Endothelial cell of umbilical vein (primary cell): ENCODE measurements around the gene SERGEF. TPM values are rescaled to one million over a fixed set of nuclear protein-coding genes. Genes with fewer than 3 reads are reported as not detected.

Source experiments
- BruUV-seq: library from RNA; stranded (reverse); fragments of 400-500 nt; replicated peaks from 2 replicates; lab custom pipeline; 2021; lab: Mats Ljungman, UMichigan
- CTCF ChIA-PET: fragments of 300-600, 350-600 bp; sonication (Branson Sonifier 250); formaldehyde crosslinking; loops from one replicate; lab custom pipeline; 2021; ENCODE audit warnings: antibody characterized with exemption, inconsistent platforms; lab: Charles Lee
- POLR2A ChIA-PET: fragments of 300-600, 350-600 bp; sonication (Branson Sonifier 250); formaldehyde crosslinking; loops from one replicate; lab custom pipeline; 2021; ENCODE audit warnings: antibody characterized with exemption, inconsistent platforms; lab: Charles Lee
- DNase-seq: peaks from one replicate; pipeline ENCODE4 v3.0.0-alpha.2; 2011; ENCODE audit warnings: low read depth, low spot score
- FAIRE-seq: peaks from 2 replicates; lab custom pipeline; 2011; peaks lifted over from hg19 to GRCh38; lab: Jason Lieb, UNC
- H2AFZ ChIP-seq: 2 replicates; pipeline ENCODE4 v1.6.0; 2012; ENCODE audit warnings: low read depth, low read length, control low read depth, inconsistent platforms
- H3K27ac ChIP-seq: 2 replicates; pipeline ENCODE4 v1.5.1; 2011; ENCODE audit warnings: low read depth, mild to moderate bottlenecking, control low read depth, low read length, moderate library complexity; ENCODE audit not compliant: insufficient read depth
- H3K27me3 ChIP-seq, 2 experiments: 2 replicates each; pipeline versions ENCODE4 v1.6.0 to v1.6.1; 2011; ENCODE audit warnings: low read length in 2 of 2, mixed read lengths in 1 of 2; ENCODE audit not compliant: control insufficient read depth in 2 of 2, insufficient read depth in 2 of 2
- H3K36me3 ChIP-seq, 2 experiments: 2 replicates in 1 of 2; 3 replicates in 1 of 2; pipeline ENCODE4 v1.5.1; 2011; ENCODE audit warnings: low read length in 2 of 2, mild to moderate bottlenecking in 1 of 2, moderate library complexity in 1 of 2; ENCODE audit not compliant: control insufficient read depth in 2 of 2, insufficient read depth in 2 of 2; ENCODE audit errors: extremely low read depth in 1 of 2
- H3K4me1 ChIP-seq: 3 replicates; pipeline ENCODE4 v1.5.1; 2011; ENCODE audit warnings: mild to moderate bottlenecking, low read length; ENCODE audit not compliant: control insufficient read depth, insufficient read depth; ENCODE audit errors: extremely low read depth
- H3K4me2 ChIP-seq: 2 replicates; pipeline ENCODE4 v1.6.1; 2011; ENCODE audit warnings: low read length, control low read depth, mixed read lengths; ENCODE audit not compliant: insufficient read depth
- H3K4me3 ChIP-seq, 3 experiments: fragments of 200-600 bp in 1 of 3; sonication (generic), shearing (Covaris generic) in 1 of 3; replicated peaks in 1 of 3; 2 replicates each; pipeline ENCODE4 v1.5.1; 2011 to 2016; ENCODE audit warnings: control low read depth in 3 of 3, low read length in 3 of 3, mild to moderate bottlenecking in 2 of 3, inconsistent platforms in 1 of 3, low read depth in 1 of 3, moderate library complexity in 1 of 3; ENCODE audit not compliant: insufficient read depth in 1 of 3
- H3K79me2 ChIP-seq: 2 replicates; pipeline ENCODE4 v1.6.0; 2012; ENCODE audit warnings: low read length, inconsistent platforms; ENCODE audit not compliant: control insufficient read depth, insufficient read depth
- H3K9ac ChIP-seq: replicated peaks from 2 replicates; pipeline ENCODE3; 2011; ENCODE audit warnings: low read length, control low read depth; ENCODE audit not compliant: insufficient read depth; ENCODE audit errors: extremely low read depth
- H3K9me1 ChIP-seq: replicated peaks from 3 replicates; pipeline ENCODE4 v1.6.0; 2011; ENCODE audit warnings: mild to moderate bottlenecking, low read length; ENCODE audit not compliant: control insufficient read depth, insufficient read depth; ENCODE audit errors: extremely low read depth
- H3K9me3 ChIP-seq: replicated peaks from 2 replicates; pipeline ENCODE4 v1.5.1; 2012; ENCODE audit warnings: low read length, inconsistent platforms; ENCODE audit not compliant: control insufficient read depth, insufficient read depth
- H4K20me1 ChIP-seq: replicated peaks from 2 replicates; pipeline ENCODE3; 2011; ENCODE audit warnings: mild to moderate bottlenecking, low read length; ENCODE audit not compliant: control insufficient read depth, insufficient read depth; ENCODE audit errors: extremely low read depth
- CTCF ChIP-seq, 2 donors: IDR thresholded peaks; 1 replicate in 1 of 2; 2 replicates in 1 of 2; pipeline ENCODE4 v1.5.1; 2011; ENCODE audit warnings: low read length in 2 of 2, mild to moderate bottlenecking in 2 of 2, moderate library complexity in 2 of 2, control low read depth in 1 of 2, inconsistent platforms in 1 of 2, low read depth in 1 of 2; ENCODE audit not compliant: insufficient read depth in 1 of 2; ENCODE audit errors: extremely low read depth in 1 of 2
- EZH2 ChIP-seq: IDR thresholded peaks from 2 replicates; pipeline ENCODE4 v1.6.1; 2012; ENCODE audit warnings: borderline replicate concordance, low read depth, mild to moderate bottlenecking, moderate library complexity, low read length, inconsistent platforms; ENCODE audit not compliant: severe bottlenecking
- FOS ChIP-seq: IDR thresholded peaks from 2 replicates; pipeline ENCODE4 v1.6.1; 2011; ENCODE audit warnings: mild to moderate bottlenecking, low read length, moderate library complexity, borderline replicate concordance; ENCODE audit not compliant: insufficient read depth
- GATA2 ChIP-seq: IDR thresholded peaks from 2 replicates; pipeline ENCODE4 v1.7.0; 2011; ENCODE audit warnings: low read depth, mild to moderate bottlenecking, moderate library complexity, mixed read lengths, low read length; ENCODE audit not compliant: insufficient read length, insufficient read depth
- JUN ChIP-seq: IDR thresholded peaks from 2 replicates; pipeline ENCODE4 v1.6.1; 2011; ENCODE audit warnings: borderline replicate concordance, low read depth; ENCODE audit not compliant: insufficient read length, insufficient read depth
- MYC ChIP-seq: IDR thresholded peaks from one replicate; pipeline ENCODE4 v1.6.1; 2011; ENCODE audit warnings: mild to moderate bottlenecking, low read depth, low read length
- POLR2A ChIP-seq: IDR thresholded peaks from 2 replicates; pipeline ENCODE4 v1.6.1; 2012; ENCODE audit warnings: low read depth, mild to moderate bottlenecking, control low read depth, low read length
- POLR2AphosphoS5 ChIP-seq: IDR thresholded peaks from 2 replicates; pipeline ENCODE4 v1.6.1; 2012; ENCODE audit warnings: low read depth, mild to moderate bottlenecking, control low read depth, low read length, moderate library complexity; ENCODE audit not compliant: insufficient read depth
- dilution Hi-C: fragments of 300-500 bp; cut with MboI; formaldehyde crosslinking; loops from one replicate; pipeline ENCODE4 v1.15.0; 2019; ENCODE audit warnings: low sequenced_read_pairs; ENCODE audit not compliant: extremely low pct_ligation_motif_present
- intact Hi-C: fragments of 100-400 bp; cut with micrococcal nuclease; formaldehyde crosslinking; loops from one replicate; pipeline ENCODE4 v1.10.0; 2022
- polyA plus RNA-seq, 4 experiments: library from polyadenylated mRNA; depleted of rRNA in 3 of 4; stranded (reverse) in 3 of 4; unstranded in 1 of 4; fragments of >200 nt; gene quantifications; 2 replicates each; pipeline versions ENCODE4 v1.2.1 to v1.2.3, GENCODE V29; 2011 to 2012; ENCODE audit warnings: missing spikeins in 1 of 4
- total RNA-seq: library from RNA; stranded (reverse); gene quantifications from 2 replicates; pipeline ENCODE4 v1.2.3, GENCODE V29; 2021
- TF ChIP-seq, protein P1 (sequence below): IDR thresholded peaks from 2 replicates; pipeline ENCODE4 v1.6.1; 2011; ENCODE audit not compliant: insufficient read depth, insufficient read length

SERGEF gene
- total and polyA plus RNA-seq, 2 donors (not counting 3 experiments of a cell fraction or from before 2014, with no cell fraction given) = 8.7 to 16.7 TPM

DNA sequence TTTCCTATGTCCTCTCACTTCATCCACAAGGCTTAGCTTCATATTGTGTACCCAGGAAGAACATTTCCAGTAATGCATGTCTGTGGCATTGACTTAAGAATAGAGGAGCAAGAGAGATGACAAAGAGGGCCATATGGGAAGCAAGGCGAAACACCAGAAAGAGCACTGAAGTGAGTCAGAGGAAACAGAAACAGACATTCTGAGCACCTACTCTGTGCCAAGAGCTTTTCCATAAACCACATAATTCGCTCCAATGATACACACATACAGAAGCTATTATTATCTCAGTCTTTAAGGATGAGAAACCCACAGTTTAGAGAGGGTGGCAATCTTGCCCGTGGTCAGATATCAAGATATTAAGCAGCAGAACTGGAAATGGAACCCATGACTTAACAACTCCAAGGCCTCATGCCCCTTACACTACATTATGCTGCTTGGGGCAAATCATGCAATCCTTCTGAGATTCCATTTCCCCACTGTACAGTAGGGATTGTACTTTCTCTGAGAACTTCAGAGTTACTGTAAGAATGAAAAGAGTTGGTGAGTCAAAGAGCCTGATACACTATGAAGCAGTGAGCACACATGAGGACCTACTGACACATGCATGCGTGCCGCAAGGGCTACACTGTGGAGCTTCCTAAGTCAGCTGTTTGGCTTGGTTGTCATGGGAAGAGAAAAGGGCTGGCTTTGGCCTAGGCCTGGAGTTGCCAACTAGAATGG lies 151.7 kb downstream of the SERGEF start:
- POLR2A ChIA-PET = interaction anchor here (0.8 kb wide), 1 partner anchor 278 kb away, joined by 3 read pairs; no protein-coding TSS in a partner anchor
- Histone ChIP-seq H3K4me3 (no peak overlapping the region), H3K9me3 (no peaks in the 10 kb centered on the region), H3K27ac (no peak overlapping the region), H2AFZ (no peak overlapping the region), H3K36me3 (no peaks in the 10 kb centered on the region), H3K9me1 (no peaks in the 10 kb centered on the region), H3K27me3 (no peaks in the 10 kb centered on the region), H3K9ac (no peak overlapping the region), H3K4me1 (no peaks in the 10 kb centered on the region), H3K4me2 (no peak overlapping the region), H3K79me2 (no peaks in the 10 kb centered on the region), H4K20me1 (no peaks in the 10 kb centered on the region)
- DNase-seq (no peak), FAIRE-seq (no peak)
- dilution Hi-C loops (no loop called here), intact Hi-C loops (no loop called here)
- CTCF ChIA-PET = interaction anchor here (1.1 kb wide), 1 partner anchor 9 kb away, joined by 3 read pairs; no protein-coding TSS in a partner anchor
- no peak for TF ChIP-seq MYC
- no peak for TF ChIP-seq POLR2AphosphoS5
- TF ChIP-seq EZH2 = no peak
- no peak for TF ChIP-seq GATA2
- TF ChIP-seq, protein P1, sequence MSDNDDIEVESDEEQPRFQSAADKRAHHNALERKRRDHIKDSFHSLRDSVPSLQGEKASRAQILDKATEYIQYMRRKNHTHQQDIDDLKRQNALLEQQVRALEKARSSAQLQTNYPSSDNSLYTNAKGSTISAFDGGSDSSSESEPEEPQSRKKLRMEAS = no peak
- TF ChIP-seq POLR2A = no peak
- TF ChIP-seq JUN = no peak
- no peak for TF ChIP-seq FOS
- no peak for TF ChIP-seq CTCF (IDR thresholded peaks at IDR 0.05; ENCODE audit: extremely low read depth in 1 of 2, insufficient read depth in 1 of 2, low read depth in 1 of 2, low read length in 2 of 2)
- BruUV-seq = no TSS peak
